WTC11 (cell line): Measurements from ENCODE around the gene GPR160. TPM values are rescaled to one million over a fixed set of nuclear protein-coding genes. Genes with fewer than 3 reads are reported as not detected.

Experiments used
- ATAC-seq: fragments of 200-7000 bp; cut with Tn5 transposase; 2 replicates; pipeline ENCODE4 v1.10.0; 2021; ENCODE audit warnings: mild to moderate bottlenecking, moderate library complexity
- CTCF ChIA-PET: fragments of 300-600 bp; sonication (Branson Sonifier 250); formaldehyde crosslinking; loops from one replicate; lab custom pipeline; 2021; ENCODE audit warnings: antibody characterized with exemption; lab: Charles Lee
- POLR2A ChIA-PET: fragments of 350-600 bp; sonication (Branson Sonifier 250); formaldehyde crosslinking; loops from one replicate; lab custom pipeline; 2021; ENCODE audit warnings: antibody characterized with exemption; lab: Charles Lee
- DNase-seq: peaks from one replicate; pipeline ENCODE4 v3.0.0; 2021; ENCODE audit warnings: low spot score
- H3K27ac Mint-ChIP-seq: 2 replicates; pipeline ENCODE4 v1.8.0; 2021; ENCODE audit warnings: mixed read lengths
- H3K27me3 Mint-ChIP-seq: 2 replicates; pipeline ENCODE4 v1.8.0; 2021; ENCODE audit warnings: low read depth, mild to moderate bottlenecking, moderate library complexity, mixed read lengths
- H3K36me3 Mint-ChIP-seq: 2 replicates; pipeline ENCODE4 v1.8.0; 2021; ENCODE audit warnings: mixed read lengths
- H3K4me1 Mint-ChIP-seq: 2 replicates; pipeline ENCODE4 v1.8.0; 2022; ENCODE audit warnings: mixed read lengths
- H3K4me3 Mint-ChIP-seq: 2 replicates; pipeline ENCODE4 v1.8.0; 2021; ENCODE audit warnings: mild to moderate bottlenecking, moderate library complexity, mixed read lengths
- H3K9me3 Mint-ChIP-seq: 2 replicates; pipeline ENCODE4 v1.8.0; 2021; ENCODE audit warnings: mixed read lengths
- ATF1 ChIP-seq: sonication (generic); formaldehyde crosslinking; IDR thresholded peaks from 2 replicates; pipeline ENCODE4 v1.8.1; 2023; ENCODE audit warnings: mild to moderate bottlenecking, moderate library complexity, missing genetic modification reagents
- IRF2 ChIP-seq: sonication (generic); formaldehyde crosslinking; IDR thresholded peaks from 2 replicates; pipeline ENCODE4 v1.8.0; 2022; ENCODE audit warnings: low read depth, missing genetic modification reagents, borderline replicate concordance
- JUN ChIP-seq: sonication (generic); formaldehyde crosslinking; IDR thresholded peaks from 2 replicates; pipeline ENCODE4 v1.8.0; 2023; ENCODE audit warnings: mild to moderate bottlenecking, missing genetic modification reagents
- MYBL2 ChIP-seq: sonication (generic); formaldehyde crosslinking; IDR thresholded peaks from 2 replicates; pipeline ENCODE4 v1.8.1; 2023; ENCODE audit warnings: mild to moderate bottlenecking, moderate library complexity, missing genetic modification reagents
- RORB ChIP-seq: fragments of 250-450 bp; sonication (Bioruptor Pico); IDR thresholded peaks from 2 replicates; pipeline ENCODE4 v1.9.0; 2021; ENCODE audit warnings: mild to moderate bottlenecking
- SOX15 ChIP-seq: fragments of 250-450 bp; sonication (Bioruptor Pico); IDR thresholded peaks from 2 replicates; pipeline ENCODE4 v1.9.0; 2021; ENCODE audit warnings: mild to moderate bottlenecking
- ZNF317 ChIP-seq: sonication (generic); formaldehyde crosslinking; IDR thresholded peaks from 2 replicates; pipeline ENCODE4 v1.8.1; 2023; ENCODE audit warnings: low read depth, mild to moderate bottlenecking, moderate library complexity, missing genetic modification reagents, borderline replicate concordance
- ZNF416 ChIP-seq: fragments of 250-450 bp; sonication (Bioruptor Pico); IDR thresholded peaks from 2 replicates; pipeline ENCODE4 v1.9.0; 2021; ENCODE audit warnings: mild to moderate bottlenecking, inconsistent platforms
- ZNF423 ChIP-seq: fragments of 250-450 bp; sonication (Bioruptor Pico); IDR thresholded peaks from 2 replicates; pipeline ENCODE4 v2.1.2; 2022; ENCODE audit warnings: mild to moderate bottlenecking, moderate library complexity
- total RNA-seq: library from RNA; stranded (reverse); gene quantifications from 3 replicates; pipeline ENCODE4 v1.2.3, GENCODE V29; 2021
- TF ChIP-seq, protein P1 (sequence below): sonication (generic); formaldehyde crosslinking; IDR thresholded peaks from 2 replicates; pipeline ENCODE4 v1.8.0; 2023; ENCODE audit warnings: missing genetic modification reagents, mild to moderate bottlenecking, borderline replicate concordance
- TF ChIP-seq, protein P2 (sequence below): sonication (generic); formaldehyde crosslinking; IDR thresholded peaks from 2 replicates; pipeline ENCODE4 v1.8.1; 2023; ENCODE audit warnings: mild to moderate bottlenecking, missing genetic modification reagents
- TF ChIP-seq, protein P3 (sequence below): sonication (generic); formaldehyde crosslinking; IDR thresholded peaks from 2 replicates; pipeline ENCODE4 v1.8.0; 2023; ENCODE audit warnings: mild to moderate bottlenecking, missing genetic modification reagents
- TF ChIP-seq, protein P4 (sequence below): sonication (generic); formaldehyde crosslinking; IDR thresholded peaks from 2 replicates; pipeline ENCODE4 v1.8.1; 2023; ENCODE audit warnings: mild to moderate bottlenecking, missing genetic modification reagents, borderline replicate concordance
- TF ChIP-seq, protein P5 (sequence below): fragments of 250-450 bp; sonication (Bioruptor Pico); IDR thresholded peaks from 2 replicates; pipeline ENCODE4 v1.9.0; 2021; ENCODE audit warnings: mild to moderate bottlenecking
- TF ChIP-seq, protein P6 (sequence below): sonication (generic); formaldehyde crosslinking; conservative IDR thresholded peaks from 2 replicates; pipeline ENCODE4 v1.8.1; 2023; ENCODE audit warnings: mild to moderate bottlenecking, low read depth, missing genetic modification reagents, moderate library complexity

Gene GPR160
- total RNA-seq, 1 experiment from 2014 or later, result 28.9 TPM

DNA sequence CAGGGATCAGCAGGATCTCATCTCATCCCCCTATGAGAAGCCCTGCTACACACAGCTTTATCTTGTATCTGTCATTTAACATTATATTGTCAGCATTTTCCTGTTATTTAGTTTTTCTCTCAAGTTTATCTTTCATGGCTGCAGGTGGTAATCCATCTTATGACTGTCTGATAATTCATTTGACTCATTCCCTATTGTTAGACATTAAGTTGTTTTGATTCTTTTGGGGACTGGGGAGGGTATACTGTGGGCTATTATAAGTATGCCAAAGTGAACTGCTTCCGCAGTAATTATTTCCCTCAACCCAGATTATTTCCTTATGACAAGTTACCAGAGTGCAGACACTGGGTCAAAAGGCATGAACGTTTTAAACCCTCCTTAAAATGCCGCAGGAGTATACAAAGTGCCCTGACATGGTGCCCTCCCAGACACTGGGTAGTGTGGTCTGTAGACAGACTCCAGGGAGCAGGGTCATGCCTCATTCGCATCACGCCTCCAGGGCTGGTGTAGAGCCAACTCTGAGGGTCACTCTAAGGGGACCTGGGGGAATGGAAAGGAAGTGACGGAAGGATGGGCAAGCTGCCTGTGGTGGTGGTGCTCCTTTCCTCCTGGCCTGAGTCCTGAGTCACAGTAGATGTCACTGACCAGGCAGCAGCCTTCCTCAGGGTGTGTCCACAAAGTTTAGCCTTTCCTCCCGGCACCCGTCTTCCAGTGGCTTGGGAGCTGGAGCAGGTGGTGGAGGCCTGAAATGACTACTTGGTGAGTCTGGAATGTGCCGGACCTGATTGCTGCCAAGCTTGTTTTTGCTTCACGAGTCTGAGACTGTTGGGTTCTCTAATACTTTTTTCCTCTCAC lies 11.6 kb downstream of the GPR160 start (continued):
- TF ChIP-seq, protein P1, sequence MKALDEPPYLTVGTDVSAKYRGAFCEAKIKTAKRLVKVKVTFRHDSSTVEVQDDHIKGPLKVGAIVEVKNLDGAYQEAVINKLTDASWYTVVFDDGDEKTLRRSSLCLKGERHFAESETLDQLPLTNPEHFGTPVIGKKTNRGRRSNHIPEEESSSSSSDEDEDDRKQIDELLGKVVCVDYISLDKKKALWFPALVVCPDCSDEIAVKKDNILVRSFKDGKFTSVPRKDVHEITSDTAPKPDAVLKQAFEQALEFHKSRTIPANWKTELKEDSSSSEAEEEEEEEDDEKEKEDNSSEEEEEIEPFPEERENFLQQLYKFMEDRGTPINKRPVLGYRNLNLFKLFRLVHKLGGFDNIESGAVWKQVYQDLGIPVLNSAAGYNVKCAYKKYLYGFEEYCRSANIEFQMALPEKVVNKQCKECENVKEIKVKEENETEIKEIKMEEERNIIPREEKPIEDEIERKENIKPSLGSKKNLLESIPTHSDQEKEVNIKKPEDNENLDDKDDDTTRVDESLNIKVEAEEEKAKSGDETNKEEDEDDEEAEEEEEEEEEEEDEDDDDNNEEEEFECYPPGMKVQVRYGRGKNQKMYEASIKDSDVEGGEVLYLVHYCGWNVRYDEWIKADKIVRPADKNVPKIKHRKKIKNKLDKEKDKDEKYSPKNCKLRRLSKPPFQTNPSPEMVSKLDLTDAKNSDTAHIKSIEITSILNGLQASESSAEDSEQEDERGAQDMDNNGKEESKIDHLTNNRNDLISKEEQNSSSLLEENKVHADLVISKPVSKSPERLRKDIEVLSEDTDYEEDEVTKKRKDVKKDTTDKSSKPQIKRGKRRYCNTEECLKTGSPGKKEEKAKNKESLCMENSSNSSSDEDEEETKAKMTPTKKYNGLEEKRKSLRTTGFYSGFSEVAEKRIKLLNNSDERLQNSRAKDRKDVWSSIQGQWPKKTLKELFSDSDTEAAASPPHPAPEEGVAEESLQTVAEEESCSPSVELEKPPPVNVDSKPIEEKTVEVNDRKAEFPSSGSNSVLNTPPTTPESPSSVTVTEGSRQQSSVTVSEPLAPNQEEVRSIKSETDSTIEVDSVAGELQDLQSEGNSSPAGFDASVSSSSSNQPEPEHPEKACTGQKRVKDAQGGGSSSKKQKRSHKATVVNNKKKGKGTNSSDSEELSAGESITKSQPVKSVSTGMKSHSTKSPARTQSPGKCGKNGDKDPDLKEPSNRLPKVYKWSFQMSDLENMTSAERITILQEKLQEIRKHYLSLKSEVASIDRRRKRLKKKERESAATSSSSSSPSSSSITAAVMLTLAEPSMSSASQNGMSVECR (CRISPR knock-in tag), result no peak
- TF ChIP-seq MYBL2 (no peak), SOX15 (no peak), ZNF317 (CRISPR knock-in tag) (no peak), ATF1 (CRISPR knock-in tag) (no peak)
- TF ChIP-seq, protein P2, sequence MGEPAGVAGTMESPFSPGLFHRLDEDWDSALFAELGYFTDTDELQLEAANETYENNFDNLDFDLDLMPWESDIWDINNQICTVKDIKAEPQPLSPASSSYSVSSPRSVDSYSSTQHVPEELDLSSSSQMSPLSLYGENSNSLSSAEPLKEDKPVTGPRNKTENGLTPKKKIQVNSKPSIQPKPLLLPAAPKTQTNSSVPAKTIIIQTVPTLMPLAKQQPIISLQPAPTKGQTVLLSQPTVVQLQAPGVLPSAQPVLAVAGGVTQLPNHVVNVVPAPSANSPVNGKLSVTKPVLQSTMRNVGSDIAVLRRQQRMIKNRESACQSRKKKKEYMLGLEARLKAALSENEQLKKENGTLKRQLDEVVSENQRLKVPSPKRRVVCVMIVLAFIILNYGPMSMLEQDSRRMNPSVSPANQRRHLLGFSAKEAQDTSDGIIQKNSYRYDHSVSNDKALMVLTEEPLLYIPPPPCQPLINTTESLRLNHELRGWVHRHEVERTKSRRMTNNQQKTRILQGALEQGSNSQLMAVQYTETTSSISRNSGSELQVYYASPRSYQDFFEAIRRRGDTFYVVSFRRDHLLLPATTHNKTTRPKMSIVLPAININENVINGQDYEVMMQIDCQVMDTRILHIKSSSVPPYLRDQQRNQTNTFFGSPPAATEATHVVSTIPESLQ (CRISPR knock-in tag), result no peak
- TF ChIP-seq, protein P3, sequence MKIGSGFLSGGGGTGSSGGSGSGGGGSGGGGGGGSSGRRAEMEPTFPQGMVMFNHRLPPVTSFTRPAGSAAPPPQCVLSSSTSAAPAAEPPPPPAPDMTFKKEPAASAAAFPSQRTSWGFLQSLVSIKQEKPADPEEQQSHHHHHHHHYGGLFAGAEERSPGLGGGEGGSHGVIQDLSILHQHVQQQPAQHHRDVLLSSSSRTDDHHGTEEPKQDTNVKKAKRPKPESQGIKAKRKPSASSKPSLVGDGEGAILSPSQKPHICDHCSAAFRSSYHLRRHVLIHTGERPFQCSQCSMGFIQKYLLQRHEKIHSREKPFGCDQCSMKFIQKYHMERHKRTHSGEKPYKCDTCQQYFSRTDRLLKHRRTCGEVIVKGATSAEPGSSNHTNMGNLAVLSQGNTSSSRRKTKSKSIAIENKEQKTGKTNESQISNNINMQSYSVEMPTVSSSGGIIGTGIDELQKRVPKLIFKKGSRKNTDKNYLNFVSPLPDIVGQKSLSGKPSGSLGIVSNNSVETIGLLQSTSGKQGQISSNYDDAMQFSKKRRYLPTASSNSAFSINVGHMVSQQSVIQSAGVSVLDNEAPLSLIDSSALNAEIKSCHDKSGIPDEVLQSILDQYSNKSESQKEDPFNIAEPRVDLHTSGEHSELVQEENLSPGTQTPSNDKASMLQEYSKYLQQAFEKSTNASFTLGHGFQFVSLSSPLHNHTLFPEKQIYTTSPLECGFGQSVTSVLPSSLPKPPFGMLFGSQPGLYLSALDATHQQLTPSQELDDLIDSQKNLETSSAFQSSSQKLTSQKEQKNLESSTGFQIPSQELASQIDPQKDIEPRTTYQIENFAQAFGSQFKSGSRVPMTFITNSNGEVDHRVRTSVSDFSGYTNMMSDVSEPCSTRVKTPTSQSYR (CRISPR knock-in tag), result no peak
- TF ChIP-seq, protein P4, sequence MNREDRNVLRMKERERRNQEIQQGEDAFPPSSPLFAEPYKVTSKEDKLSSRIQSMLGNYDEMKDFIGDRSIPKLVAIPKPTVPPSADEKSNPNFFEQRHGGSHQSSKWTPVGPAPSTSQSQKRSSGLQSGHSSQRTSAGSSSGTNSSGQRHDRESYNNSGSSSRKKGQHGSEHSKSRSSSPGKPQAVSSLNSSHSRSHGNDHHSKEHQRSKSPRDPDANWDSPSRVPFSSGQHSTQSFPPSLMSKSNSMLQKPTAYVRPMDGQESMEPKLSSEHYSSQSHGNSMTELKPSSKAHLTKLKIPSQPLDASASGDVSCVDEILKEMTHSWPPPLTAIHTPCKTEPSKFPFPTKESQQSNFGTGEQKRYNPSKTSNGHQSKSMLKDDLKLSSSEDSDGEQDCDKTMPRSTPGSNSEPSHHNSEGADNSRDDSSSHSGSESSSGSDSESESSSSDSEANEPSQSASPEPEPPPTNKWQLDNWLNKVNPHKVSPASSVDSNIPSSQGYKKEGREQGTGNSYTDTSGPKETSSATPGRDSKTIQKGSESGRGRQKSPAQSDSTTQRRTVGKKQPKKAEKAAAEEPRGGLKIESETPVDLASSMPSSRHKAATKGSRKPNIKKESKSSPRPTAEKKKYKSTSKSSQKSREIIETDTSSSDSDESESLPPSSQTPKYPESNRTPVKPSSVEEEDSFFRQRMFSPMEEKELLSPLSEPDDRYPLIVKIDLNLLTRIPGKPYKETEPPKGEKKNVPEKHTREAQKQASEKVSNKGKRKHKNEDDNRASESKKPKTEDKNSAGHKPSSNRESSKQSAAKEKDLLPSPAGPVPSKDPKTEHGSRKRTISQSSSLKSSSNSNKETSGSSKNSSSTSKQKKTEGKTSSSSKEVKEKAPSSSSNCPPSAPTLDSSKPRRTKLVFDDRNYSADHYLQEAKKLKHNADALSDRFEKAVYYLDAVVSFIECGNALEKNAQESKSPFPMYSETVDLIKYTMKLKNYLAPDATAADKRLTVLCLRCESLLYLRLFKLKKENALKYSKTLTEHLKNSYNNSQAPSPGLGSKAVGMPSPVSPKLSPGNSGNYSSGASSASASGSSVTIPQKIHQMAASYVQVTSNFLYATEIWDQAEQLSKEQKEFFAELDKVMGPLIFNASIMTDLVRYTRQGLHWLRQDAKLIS, result no peak

DNA sequence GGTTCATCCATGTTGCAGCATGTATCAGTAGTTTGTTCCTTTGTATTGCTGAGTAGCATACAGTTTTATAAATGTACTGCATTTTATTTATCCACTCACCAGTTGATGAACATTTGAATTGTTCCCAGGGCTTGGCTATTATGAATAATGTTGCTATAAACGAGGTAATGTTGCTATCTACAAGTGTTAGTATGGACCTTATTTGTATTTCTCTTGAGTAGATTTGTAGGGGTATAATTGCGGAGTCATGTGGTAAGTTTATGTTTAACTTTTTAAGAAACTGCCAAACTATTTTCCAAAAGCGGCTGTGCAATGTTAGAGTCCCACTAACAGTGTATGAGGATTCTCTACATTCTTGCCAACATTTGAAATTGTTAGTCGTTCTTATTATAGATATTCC lies 13.0 kb downstream of the GPR160 start:
- peaks cover 10% of the 10 kb centered on the region for H3K9me3 Mint-ChIP-seq
- CTCF ChIA-PET, result interaction anchor here (1.4 kb wide), 1 partner anchor 12 kb away, joined by 4 read pairs; no protein-coding TSS in a partner anchor
- peaks cover 9% of the 10 kb centered on the region for H3K36me3 Mint-ChIP-seq
- no peaks in the 10 kb centered on the region for H3K27me3 Mint-ChIP-seq
- H3K27ac Mint-ChIP-seq, result no peak overlapping the region
- DNase-seq (no peak), ATAC-seq (no peak)
- POLR2A ChIA-PET, result no interaction called here
- H3K4me1 Mint-ChIP-seq, result peaks cover 27% of the 10 kb centered on the region
- no peak overlapping the region for H3K4me3 Mint-ChIP-seq
- TF ChIP-seq ZNF416 (CRISPR knock-in tag) (no peak), IRF2 (CRISPR knock-in tag) (no peak), ZNF423 (CRISPR knock-in tag) (no peak), RORB (CRISPR knock-in tag) (no peak), JUN (CRISPR knock-in tag) (no peak)
- TF ChIP-seq, protein P5, sequence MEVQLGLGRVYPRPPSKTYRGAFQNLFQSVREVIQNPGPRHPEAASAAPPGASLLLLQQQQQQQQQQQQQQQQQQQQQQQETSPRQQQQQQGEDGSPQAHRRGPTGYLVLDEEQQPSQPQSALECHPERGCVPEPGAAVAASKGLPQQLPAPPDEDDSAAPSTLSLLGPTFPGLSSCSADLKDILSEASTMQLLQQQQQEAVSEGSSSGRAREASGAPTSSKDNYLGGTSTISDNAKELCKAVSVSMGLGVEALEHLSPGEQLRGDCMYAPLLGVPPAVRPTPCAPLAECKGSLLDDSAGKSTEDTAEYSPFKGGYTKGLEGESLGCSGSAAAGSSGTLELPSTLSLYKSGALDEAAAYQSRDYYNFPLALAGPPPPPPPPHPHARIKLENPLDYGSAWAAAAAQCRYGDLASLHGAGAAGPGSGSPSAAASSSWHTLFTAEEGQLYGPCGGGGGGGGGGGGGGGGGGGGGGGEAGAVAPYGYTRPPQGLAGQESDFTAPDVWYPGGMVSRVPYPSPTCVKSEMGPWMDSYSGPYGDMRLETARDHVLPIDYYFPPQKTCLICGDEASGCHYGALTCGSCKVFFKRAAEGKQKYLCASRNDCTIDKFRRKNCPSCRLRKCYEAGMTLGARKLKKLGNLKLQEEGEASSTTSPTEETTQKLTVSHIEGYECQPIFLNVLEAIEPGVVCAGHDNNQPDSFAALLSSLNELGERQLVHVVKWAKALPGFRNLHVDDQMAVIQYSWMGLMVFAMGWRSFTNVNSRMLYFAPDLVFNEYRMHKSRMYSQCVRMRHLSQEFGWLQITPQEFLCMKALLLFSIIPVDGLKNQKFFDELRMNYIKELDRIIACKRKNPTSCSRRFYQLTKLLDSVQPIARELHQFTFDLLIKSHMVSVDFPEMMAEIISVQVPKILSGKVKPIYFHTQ, result no peak
- TF ChIP-seq, protein P6, sequence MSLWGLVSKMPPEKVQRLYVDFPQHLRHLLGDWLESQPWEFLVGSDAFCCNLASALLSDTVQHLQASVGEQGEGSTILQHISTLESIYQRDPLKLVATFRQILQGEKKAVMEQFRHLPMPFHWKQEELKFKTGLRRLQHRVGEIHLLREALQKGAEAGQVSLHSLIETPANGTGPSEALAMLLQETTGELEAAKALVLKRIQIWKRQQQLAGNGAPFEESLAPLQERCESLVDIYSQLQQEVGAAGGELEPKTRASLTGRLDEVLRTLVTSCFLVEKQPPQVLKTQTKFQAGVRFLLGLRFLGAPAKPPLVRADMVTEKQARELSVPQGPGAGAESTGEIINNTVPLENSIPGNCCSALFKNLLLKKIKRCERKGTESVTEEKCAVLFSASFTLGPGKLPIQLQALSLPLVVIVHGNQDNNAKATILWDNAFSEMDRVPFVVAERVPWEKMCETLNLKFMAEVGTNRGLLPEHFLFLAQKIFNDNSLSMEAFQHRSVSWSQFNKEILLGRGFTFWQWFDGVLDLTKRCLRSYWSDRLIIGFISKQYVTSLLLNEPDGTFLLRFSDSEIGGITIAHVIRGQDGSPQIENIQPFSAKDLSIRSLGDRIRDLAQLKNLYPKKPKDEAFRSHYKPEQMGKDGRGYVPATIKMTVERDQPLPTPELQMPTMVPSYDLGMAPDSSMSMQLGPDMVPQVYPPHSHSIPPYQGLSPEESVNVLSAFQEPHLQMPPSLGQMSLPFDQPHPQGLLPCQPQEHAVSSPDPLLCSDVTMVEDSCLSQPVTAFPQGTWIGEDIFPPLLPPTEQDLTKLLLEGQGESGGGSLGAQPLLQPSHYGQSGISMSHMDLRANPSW (CRISPR knock-in tag), result no peak
